B cell (primary cell): ENCODE measurements around the gene NAA80. TPM values are rescaled to one million over a fixed set of nuclear protein-coding genes. Genes with fewer than 3 reads are reported as not detected.
A peak's percentile ranks its signal among the peaks of the same experiment; 100 is the strongest.

Experiments
- ATAC-seq: fragments of 200-7000 bp; cut with Tn5 transposase; one replicate; pipeline ENCODE4 v1.10.0; 2021; ENCODE audit warnings: low read depth, mild to moderate bottlenecking, moderate number of reproducible peaks, moderate library complexity
- CTCF ChIA-PET: fragments of 350-600 bp; sonication (Branson Sonifier 250); formaldehyde crosslinking; loops from one replicate; lab custom pipeline; 2021; ENCODE audit warnings: antibody characterized with exemption, inconsistent platforms; lab: Charles Lee
- POLR2A ChIA-PET: fragments of 350-600 bp; sonication (Branson Sonifier 250); formaldehyde crosslinking; loops from one replicate; lab custom pipeline; 2021; ENCODE audit warnings: antibody characterized with exemption; lab: Charles Lee
- DNase-seq: peaks from one replicate; pipeline ENCODE4 v3.0.0; 2013
- H2AFZ ChIP-seq: 2 replicates; pipeline ENCODE4 v1.6.1; 2012; ENCODE audit warnings: mild to moderate bottlenecking, low read depth, low read length; ENCODE audit not compliant: insufficient read depth, poor library complexity, severe bottlenecking
- H3K27ac ChIP-seq, 2 donors: 1 replicate in 1 of 2; 2 replicates in 1 of 2; pipeline ENCODE4 v1.5.1; 2012 to 2013; ENCODE audit warnings: low read length in 2 of 2, mild to moderate bottlenecking in 2 of 2, moderate library complexity in 1 of 2
- H3K27me3 ChIP-seq, 4 experiments: fragments of 200-600 bp in 1 of 4; sonication (generic) in 1 of 4; replicated peaks in 1 of 4; 1 replicate in 2 of 4; 2 replicates in 2 of 4; pipeline versions ENCODE4 v1.6.1 to v1.7.0; 2013 to 2016; ENCODE audit warnings: low read length in 3 of 4, mild to moderate bottlenecking in 2 of 4, mixed read lengths in 1 of 4, moderate library complexity in 1 of 4; ENCODE audit not compliant: insufficient read depth in 4 of 4, control insufficient read depth in 3 of 4; ENCODE audit errors: control extremely low read depth in 1 of 4
- H3K36me3 ChIP-seq, 2 experiments: replicated peaks in 1 of 2; 1 replicate in 1 of 2; 2 replicates in 1 of 2; pipeline versions ENCODE4 v1.6.1 to v1.7.1; 2013; ENCODE audit warnings: low read length in 1 of 2; ENCODE audit not compliant: insufficient read depth in 2 of 2, control insufficient read depth in 1 of 2; ENCODE audit errors: control extremely low read depth in 1 of 2, extremely low read depth in 1 of 2
- H3K4me1 ChIP-seq, 2 donors: fragments of 200-600 bp in 1 of 2; sonication (generic) in 1 of 2; 1 replicate in 1 of 2; 2 replicates in 1 of 2; pipeline versions ENCODE4 v1.5.1 to v1.6.1; 2013 to 2017; ENCODE audit warnings: low read length in 2 of 2; ENCODE audit not compliant: control insufficient read depth in 2 of 2, insufficient read depth in 2 of 2
- H3K4me2 ChIP-seq: replicated peaks from 2 replicates; pipeline ENCODE3; 2012; ENCODE audit warnings: mild to moderate bottlenecking, low read depth, low read length; ENCODE audit not compliant: poor library complexity, severe bottlenecking
- H3K4me3 ChIP-seq, 5 experiments: fragments of 200-600 bp in 1 of 5; sonication (generic) in 1 of 5; 1 replicate in 3 of 5; 2 replicates in 2 of 5; pipeline versions ENCODE4 v1.5.1 to v1.7.0; 2011 to 2016; ENCODE audit warnings: low read length in 4 of 5, mild to moderate bottlenecking in 4 of 5, low read depth in 2 of 5, control low read depth in 1 of 5, moderate library complexity in 1 of 5; ENCODE audit not compliant: insufficient read depth in 1 of 5; ENCODE audit errors: control extremely low read depth in 1 of 5, extremely low read depth in 1 of 5
- H3K79me2 ChIP-seq: fragments of 200-600 bp; sonication (generic); one replicate; pipeline ENCODE4 v1.6.0; 2016; ENCODE audit warnings: low read length; ENCODE audit not compliant: control insufficient read depth, insufficient read depth
- H3K9ac ChIP-seq: fragments of 200-600 bp; sonication (generic); 2 replicates; pipeline ENCODE4 v1.6.1; 2017; ENCODE audit warnings: mild to moderate bottlenecking, low read length, moderate library complexity
- H3K9me3 ChIP-seq, 3 donors: one replicate each; pipeline versions ENCODE4 v1.6.1 to v1.7.1; 2013; ENCODE audit warnings: low read length in 2 of 3; ENCODE audit not compliant: control insufficient read depth in 2 of 3, insufficient read depth in 1 of 3; ENCODE audit errors: control extremely low read depth in 1 of 3
- H4K20me1 ChIP-seq: 2 replicates; pipeline ENCODE4 v1.6.0; 2012; ENCODE audit warnings: mild to moderate bottlenecking, low read length; ENCODE audit not compliant: insufficient read depth, control insufficient read depth, poor library complexity, severe bottlenecking
- H3K27ac Mint-ChIP-seq: one replicate; pipeline ENCODE4 v1.8.0; 2021; ENCODE audit warnings: mixed read lengths
- H3K27me3 Mint-ChIP-seq: one replicate; pipeline ENCODE4 v1.8.0; 2021; ENCODE audit warnings: mixed read lengths
- H3K4me1 Mint-ChIP-seq: one replicate; pipeline ENCODE4 v1.8.0; 2021; ENCODE audit warnings: mixed read lengths
- H3K4me3 Mint-ChIP-seq: one replicate; pipeline ENCODE4 v1.8.0; 2021; ENCODE audit warnings: mixed read lengths
- H3K9me3 Mint-ChIP-seq: one replicate; pipeline ENCODE4 v1.8.0; 2022; ENCODE audit warnings: mixed read lengths; ENCODE audit not compliant: insufficient read depth
- EZH2 ChIP-seq: IDR thresholded peaks from 2 replicates; pipeline ENCODE4 v1.6.1; 2012; ENCODE audit warnings: borderline replicate concordance, low read depth, mild to moderate bottlenecking, moderate library complexity, low read length; ENCODE audit not compliant: insufficient read depth, poor library complexity, severe bottlenecking
- WGBS: methylation state at CpG from one replicate; pipeline ENCODE4 v1.1.5; 2013; ENCODE audit warnings: missing lambda C conversion rate; ENCODE audit not compliant: insufficient coverage; 5-methylcytosine and 5-hydroxymethylcytosine counted together
- intact Hi-C: fragments of 100-400 bp; cut with micrococcal nuclease; formaldehyde crosslinking; loops from one replicate; pipeline ENCODE4 v1.10.0; 2022
- polyA plus RNA-seq: library from polyadenylated mRNA; depleted of rRNA; stranded (reverse); fragments of >200 nt; gene quantifications from 2 replicates; pipeline ENCODE4 v1.2.3, GENCODE V29; 2012
- total RNA-seq, 2 donors: library from RNA; stranded (reverse); fragments of 120-200 nt in 1 of 2; gene quantifications; 1 replicate in 1 of 2; 2 replicates in 1 of 2; pipeline versions ENCODE4 v1.2.3 to v1.2.4, GENCODE V29; 2013 to 2022
- TF ChIP-seq, protein P1 (sequence below): fragments of 200-600 bp; IDR thresholded peaks from one replicate; pipeline ENCODE4 v1.8.0; 2022; ENCODE audit warnings: antibody characterized with exemption, mild to moderate bottlenecking

Gene NAA80
- total and polyA plus RNA-seq, 2 donors (not counting 1 experiment from before 2014, with no cell fraction given): 37.8 to 49.0 TPM

DNA sequence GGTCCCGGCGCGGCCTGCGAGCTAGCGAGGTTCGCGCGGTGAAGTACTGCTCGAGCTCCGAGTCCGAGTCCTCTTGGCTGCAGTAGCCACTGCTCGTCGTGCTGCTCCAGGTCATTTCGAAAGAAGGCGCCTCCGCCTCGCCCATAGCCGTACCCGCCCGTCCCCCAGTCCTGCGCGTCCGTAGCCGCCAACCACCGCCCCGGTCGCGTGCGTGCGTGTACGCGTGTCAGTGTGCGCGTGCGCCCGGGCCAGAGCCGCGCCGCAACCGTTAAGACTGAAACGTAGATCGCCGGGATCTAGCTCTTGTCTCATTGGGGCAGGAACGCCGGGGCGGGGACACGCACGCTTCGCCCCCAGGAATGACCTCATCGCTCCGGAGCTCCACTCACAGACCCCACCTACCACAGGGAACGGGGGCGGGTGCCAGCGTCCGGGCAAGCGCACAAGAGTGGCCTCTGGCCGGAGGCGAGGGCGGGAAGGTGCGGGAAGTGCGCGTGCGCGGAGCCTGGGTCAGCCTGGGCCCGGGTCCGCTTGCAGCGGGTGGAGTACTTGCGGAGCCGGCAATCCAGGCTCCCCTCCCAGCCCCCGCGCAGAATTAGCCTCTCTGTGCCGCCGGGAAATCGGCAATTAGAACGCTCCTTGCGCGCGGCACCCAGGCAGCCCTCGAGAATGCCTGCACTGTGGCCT lies 38.1 kb upstream of the NAA80 start:
- ATAC-seq (peak; percentile 84), DNase-seq (peak; percentile 97)
- peak overlapping the region; percentile 74 for H2AFZ ChIP-seq
- WGBS: under 1% methylated on average over 79 of the region's 79 CpGs
- TF ChIP-seq, protein P1, sequence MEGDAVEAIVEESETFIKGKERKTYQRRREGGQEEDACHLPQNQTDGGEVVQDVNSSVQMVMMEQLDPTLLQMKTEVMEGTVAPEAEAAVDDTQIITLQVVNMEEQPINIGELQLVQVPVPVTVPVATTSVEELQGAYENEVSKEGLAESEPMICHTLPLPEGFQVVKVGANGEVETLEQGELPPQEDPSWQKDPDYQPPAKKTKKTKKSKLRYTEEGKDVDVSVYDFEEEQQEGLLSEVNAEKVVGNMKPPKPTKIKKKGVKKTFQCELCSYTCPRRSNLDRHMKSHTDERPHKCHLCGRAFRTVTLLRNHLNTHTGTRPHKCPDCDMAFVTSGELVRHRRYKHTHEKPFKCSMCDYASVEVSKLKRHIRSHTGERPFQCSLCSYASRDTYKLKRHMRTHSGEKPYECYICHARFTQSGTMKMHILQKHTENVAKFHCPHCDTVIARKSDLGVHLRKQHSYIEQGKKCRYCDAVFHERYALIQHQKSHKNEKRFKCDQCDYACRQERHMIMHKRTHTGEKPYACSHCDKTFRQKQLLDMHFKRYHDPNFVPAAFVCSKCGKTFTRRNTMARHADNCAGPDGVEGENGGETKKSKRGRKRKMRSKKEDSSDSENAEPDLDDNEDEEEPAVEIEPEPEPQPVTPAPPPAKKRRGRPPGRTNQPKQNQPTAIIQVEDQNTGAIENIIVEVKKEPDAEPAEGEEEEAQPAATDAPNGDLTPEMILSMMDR: no peak
- TF ChIP-seq EZH2: no peak
- H3K9me3 ChIP-seq: no peaks in the 10 kb centered on the region
- peaks cover 55% of the 10 kb centered on the region for H3K4me1 Mint-ChIP-seq
- H3K27ac Mint-ChIP-seq: peak overlapping the region; percentile 99
- H3K9me3 Mint-ChIP-seq: no peaks in the 10 kb centered on the region
- H3K4me3 Mint-ChIP-seq: peak overlapping the region; percentile 96
- H3K27me3 ChIP-seq: no peaks in the 10 kb centered on the region
- H3K4me3 ChIP-seq: peak overlapping the region; percentile 39 to 86 (median 68)
- peak overlapping the region; percentile 89 for H3K9ac ChIP-seq
- peak overlapping the region; percentile 97 to 98 for H3K27ac ChIP-seq
- POLR2A ChIA-PET: interaction anchor here (0.5 to 6.1 kb wide), 19 partner anchors 8 to 1817 kb away, joined by 3 to 96 read pairs (median 6); partner anchors contain the start of genes ABHD14B, C3orf18, CYB561D2 and HEMK1
- H3K36me3 ChIP-seq: peaks cover 0 to 19% of the 10 kb centered on the region in 2 experiments
- peaks cover 66% of the 10 kb centered on the region for H3K79me2 ChIP-seq
- H3K4me1 ChIP-seq: peaks cover 37 to 74% of the 10 kb centered on the region in 2 donors
- peaks cover 31% of the 10 kb centered on the region for H4K20me1 ChIP-seq
- no peaks in the 10 kb centered on the region for H3K27me3 Mint-ChIP-seq
- CTCF ChIA-PET: interaction anchor here (0.7 to 3.9 kb wide), 19 partner anchors 10 to 279 kb away, joined by 3 to 37 read pairs (median 4); partner anchors contain the start of genes CYB561D2, HYAL2, HYAL3 and IFRD2
- peak overlapping the region; percentile 90 for H3K4me2 ChIP-seq
- intact Hi-C loops: loop anchor here (1.0 to 5.0 kb wide), 8 partner anchors 8 to 100 kb away; partner anchors contain the start of genes CYB561D2, GNAI2, HYAL3 and NAA80
